Occipital lobe (tissue), 2 donors: ENCODE measurements around the gene HOXC6. TPM values are rescaled to one million over a fixed set of nuclear protein-coding genes. Genes with fewer than 3 reads are reported as not detected.

Experiments used
- DNase-seq: peaks from one replicate; lab custom pipeline; 2025; lab: John Stamatoyannopoulos, UW
- total RNA-seq: library from RNA; depleted of rRNA; stranded (reverse); fragments of >200 nt; gene quantifications from one replicate; pipeline ENCODE4 v1.2.3, GENCODE V29; 2014

The HOXC6 gene
- total RNA-seq, 1 donor from 2014 or later, result not detected

DNA sequence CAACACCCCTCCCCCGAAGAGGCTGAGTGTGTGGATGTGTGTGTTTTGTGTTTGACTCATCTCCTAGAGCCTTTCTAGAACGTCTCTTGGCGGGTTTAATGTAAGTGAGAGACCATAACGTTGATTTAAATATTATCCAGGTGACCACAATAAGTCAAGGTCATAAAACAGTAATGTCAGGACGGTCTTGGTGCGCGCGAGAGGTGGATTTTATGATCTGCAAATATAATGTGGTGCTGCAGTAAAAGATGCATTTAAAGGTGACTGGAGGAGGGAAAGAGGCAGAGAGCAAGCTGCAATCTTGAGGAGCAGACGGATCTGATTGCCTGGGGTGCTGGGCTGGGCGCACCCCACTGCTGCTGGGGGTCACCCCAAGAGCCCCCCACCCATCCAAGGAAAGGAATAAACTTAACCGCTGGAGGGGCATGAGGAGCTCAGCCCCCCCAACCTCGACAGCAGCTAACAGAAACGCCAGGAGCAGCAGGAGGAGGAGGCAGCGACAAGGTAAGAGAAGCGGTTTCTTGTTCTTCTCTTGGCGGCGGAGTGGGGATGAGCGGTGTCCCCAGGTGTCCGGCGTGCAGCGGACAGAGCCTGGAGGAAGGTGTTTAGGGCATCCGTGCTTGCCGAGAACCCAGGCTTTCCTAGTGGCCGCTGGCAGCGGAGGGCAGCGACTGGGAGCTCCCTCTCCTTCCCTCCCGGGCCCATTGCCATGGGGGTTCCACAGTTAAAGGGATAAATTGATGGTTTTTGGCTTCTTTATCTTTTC is 37.7 kb upstream of the HOXC6 start:
- DNase-seq, result no peak

DNA sequence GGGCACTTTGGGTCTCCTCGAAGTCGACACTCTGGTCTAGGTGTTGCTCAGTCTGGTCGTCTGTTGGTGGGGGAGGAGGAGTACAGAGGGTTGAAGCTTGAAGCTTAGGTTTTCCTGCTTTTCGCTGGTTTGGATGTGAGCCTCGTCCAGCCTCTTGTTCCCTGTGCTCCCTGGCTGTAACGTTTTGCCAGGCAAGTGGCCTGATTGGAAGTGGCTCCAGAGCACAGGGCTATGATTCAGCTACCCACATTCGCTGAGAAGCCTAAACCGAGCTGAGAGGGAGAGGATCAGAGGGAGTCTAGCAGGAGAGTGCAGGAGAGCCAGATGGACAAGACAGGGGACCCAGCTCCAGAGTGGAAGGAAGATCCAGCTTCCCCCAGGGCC is 37.2 kb upstream of the HOXC6 start:
- DNase-seq, result no peak

GRCh38 chr12:53992377-53992889 is 35.8 kb upstream of the HOXC6 start:
- no peak for DNase-seq

DNA sequence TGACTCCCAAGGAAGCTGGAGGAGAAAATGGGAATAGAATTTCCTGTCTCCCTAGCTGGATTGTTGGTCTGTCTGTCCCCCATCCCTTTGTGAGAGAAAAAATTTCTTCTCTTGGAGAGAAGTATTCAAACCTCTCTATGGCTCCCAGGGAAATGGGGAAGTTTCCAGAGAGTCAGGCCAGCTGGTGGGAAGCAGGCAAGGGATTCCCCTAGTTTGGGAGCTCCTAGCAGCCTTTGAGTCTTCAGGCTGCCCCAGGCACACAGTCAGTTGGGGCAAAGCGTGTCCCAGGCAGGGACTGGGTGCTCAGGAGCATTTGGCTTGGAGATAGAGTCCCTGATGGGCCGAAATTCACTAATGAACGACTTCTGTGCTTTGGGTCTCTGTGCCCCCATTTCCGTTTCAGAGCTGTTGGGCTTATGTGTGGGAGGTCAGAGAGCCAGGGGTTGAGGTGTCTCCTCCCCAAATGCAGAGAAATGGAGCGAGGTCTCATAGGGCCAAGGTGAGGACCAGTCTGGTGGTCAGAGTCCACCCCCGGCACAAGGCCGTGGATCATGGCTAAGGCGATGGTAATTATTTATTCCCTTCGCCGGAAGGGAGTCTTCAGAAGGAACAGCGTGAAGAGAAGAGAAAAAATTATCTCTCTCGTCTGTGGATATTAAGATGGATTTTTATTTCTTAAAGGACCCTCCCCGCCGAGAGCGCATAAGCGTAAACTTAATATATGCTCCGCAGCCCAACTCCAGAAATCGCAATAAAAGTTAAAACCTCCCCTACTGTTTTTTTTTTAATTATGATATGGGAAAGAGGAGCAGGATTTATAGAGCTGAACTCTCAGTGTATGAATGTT is 34.9 kb upstream of the HOXC6 start:
- no peak for DNase-seq

DNA sequence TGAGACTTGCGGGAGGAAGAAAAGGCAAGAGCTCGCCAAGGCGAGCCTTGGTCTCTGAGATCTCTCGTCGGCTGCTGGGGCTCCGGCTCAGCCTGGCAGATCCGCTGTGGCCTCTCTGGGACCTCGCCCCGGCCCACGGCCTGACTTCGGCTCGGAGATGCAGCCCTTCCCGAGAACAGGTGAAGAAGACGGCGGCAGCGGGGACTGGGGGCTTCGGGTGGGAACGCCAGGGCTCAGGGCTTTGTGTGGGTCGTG is 34.3 kb upstream of the HOXC6 start:
- no peak for DNase-seq

- DNase-seq, result no peak
Observed at GRCh38 chr12:53994264-53995001, 33.8 kb upstream of the HOXC6 start.

- no peak for DNase-seq
Observed at GRCh38 chr12:53995002-53995377, 33.2 kb upstream of the HOXC6 start.

- no peak for DNase-seq
Observed at GRCh38 chr12:53995378-53996239, 32.6 kb upstream of the HOXC6 start.

- no peak for DNase-seq
Observed at GRCh38 chr12:53996240-53997203, 31.7 kb upstream of the HOXC6 start.

DNA sequence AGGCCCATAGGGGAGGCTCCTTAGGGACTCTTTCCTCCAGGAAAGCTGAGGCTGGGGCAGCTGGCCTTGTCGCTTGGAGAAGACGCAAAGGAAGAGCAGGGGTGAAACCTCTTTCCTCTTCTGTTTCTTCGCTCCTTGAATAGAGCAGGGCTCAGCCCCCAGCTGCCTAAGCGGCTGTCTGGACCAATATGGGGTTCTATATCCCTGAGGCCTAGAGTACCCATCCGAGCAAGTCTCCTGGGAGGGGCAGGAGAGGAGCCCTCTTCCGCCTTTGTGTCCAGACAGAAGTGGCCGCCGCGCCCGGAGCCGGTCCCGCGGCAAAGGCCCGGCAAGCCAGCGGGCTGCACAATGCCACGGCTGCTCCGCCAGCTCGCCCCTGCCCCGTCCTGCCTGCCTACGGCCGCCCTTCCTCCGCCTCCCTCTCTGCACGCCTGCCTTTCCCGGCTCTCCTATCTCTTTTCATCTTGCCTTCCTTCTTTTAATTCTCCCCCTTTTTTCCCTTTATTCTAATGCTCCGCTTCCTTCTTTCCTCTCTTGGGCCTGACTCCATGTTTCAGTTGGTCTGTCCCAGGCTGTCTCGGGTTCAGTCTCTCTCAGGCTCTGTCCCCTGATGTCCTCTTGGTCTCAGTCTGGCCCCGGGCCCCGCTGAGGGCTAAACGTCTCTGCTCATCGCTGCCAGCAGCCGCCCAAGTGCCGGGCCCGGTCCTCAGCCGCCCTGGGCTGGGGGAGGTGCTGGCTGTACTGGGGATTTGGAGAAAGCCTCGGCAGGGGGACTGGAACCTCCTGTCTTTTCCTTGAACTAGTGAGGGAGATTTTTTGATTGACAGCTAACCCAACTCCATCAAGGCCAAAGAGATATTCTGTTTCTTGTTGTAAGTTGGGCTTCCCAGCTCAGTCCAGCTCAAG is 30.8 kb upstream of the HOXC6 start:
- DNase-seq, result no peak

- no peak for DNase-seq
Observed at GRCh38 chr12:53998110-53998899, 29.9 kb upstream of the HOXC6 start.

DNA sequence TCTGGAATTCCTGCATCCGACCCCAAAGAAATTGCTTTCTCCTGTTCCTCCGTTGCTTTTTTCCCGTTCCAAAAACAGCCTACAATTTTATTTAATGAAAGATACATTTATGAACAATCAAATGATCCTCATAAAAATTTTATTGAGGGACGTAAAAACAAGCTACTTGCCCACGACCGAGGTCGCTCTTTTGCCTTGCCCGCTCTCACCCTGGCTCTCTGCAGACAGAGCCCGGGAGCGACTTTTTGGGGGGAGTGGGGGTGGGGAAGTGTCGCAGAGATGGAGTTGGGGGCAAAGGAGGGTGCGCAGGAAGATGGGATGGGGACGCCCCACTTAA is 29.4 kb upstream of the HOXC6 start:
- DNase-seq, result no peak

DNA sequence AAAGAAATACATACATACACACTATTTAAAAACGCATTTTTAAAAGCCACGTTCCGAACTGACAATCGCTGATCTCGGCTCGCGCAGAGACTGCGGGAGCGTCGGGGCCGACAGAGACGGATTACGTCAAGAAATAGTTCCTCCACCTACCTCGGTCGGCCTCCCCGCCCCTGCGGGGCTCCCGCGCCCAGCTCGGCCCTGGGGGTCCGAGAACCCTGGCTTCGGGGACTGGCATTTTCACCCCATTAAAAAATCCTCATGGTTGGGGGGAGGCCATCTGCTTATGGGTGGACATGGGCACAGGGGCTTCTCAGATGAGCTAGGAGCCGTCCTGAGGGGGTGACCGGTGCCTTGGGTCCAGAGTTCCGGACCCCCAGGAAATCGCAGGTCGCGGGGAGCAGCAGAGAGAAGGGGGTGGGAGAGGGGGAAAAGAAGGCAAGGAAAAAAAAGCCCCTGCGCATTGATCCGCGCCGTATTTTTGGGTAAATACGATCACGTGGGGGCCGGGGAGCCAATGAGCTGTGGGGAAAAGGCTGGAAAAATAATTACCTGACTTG is 28.6 kb upstream of the HOXC6 start:
- DNase-seq, result no peak

- DNase-seq, result no peak
Observed at GRCh38 chr12:54000116-54001114, 27.8 kb upstream of the HOXC6 start, which contains the start of gene HOXC9. Gene HOXC9 (plus strand): TSS chr12:54000161. CDS start chr12:54000189, 28 bp downstream.

DNA sequence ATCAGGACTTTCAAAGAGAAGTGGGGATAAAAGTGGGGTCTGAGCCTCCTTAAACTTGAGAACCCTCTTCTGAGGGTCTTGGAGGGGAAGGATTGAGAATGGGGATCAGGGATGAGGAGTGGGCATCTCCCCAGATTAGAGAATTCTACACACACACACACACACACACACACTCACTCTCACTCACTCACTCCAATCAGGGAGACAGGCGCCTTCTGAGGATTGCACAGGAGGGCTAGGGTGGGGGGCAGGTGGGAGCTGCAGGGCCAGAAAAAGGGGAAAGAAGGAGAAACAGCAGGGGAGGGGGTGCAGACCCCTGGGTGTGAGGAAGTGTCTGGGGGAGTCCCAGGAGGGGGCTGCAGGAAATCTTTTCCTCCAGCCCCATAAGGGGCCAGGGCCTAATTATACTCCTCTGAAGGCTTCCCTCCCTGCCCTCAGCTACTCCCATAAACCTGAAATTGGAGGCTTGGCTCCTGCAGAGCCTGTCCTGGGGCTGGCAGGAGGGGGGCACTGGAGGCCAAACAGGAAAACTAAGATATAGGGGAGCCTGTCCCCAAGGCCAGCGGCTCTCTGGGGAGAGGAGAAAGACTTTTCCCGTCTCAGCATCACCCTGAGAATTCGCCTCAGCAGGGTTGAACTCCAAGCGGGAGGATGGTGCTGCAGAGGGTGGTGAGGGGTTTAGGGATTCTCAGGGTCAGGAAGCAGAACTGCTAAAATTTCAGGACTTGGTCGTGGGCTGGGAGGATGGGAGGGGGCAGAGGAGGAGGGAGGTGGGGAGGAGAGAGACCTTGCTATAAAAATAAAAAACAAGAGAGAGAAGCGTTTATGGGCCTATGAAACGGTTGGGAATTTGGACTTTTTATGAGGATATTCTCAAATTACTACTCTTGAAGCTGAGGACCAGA is 26.7 kb upstream of the HOXC6 start:
- no peak for DNase-seq
